Measurements from ENCODE around the gene GCNA. TPM values are rescaled to one million over a fixed set of nuclear protein-coding genes. Genes with fewer than 3 reads are reported as not detected.

Gene GCNA, protein sequence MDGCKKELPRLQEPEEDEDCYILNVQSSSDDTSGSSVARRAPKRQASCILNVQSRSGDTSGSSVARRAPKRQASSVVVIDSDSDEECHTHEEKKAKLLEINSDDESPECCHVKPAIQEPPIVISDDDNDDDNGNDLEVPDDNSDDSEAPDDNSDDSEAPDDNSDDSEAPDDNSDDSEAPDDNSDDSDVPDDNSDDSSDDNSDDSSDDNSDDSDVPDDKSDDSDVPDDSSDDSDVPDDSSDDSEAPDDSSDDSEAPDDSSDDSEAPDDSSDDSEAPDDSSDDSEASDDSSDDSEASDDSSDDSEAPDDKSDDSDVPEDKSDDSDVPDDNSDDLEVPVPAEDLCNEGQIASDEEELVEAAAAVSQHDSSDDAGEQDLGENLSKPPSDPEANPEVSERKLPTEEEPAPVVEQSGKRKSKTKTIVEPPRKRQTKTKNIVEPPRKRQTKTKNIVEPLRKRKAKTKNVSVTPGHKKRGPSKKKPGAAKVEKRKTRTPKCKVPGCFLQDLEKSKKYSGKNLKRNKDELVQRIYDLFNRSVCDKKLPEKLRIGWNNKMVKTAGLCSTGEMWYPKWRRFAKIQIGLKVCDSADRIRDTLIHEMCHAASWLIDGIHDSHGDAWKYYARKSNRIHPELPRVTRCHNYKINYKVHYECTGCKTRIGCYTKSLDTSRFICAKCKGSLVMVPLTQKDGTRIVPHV
- 10 to 100 TPM in 1 of 4 donors, 1 to 10 TPM in 3; 3.0 to 15.7 (median 4.9) TPM for total RNA-seq

DNA sequence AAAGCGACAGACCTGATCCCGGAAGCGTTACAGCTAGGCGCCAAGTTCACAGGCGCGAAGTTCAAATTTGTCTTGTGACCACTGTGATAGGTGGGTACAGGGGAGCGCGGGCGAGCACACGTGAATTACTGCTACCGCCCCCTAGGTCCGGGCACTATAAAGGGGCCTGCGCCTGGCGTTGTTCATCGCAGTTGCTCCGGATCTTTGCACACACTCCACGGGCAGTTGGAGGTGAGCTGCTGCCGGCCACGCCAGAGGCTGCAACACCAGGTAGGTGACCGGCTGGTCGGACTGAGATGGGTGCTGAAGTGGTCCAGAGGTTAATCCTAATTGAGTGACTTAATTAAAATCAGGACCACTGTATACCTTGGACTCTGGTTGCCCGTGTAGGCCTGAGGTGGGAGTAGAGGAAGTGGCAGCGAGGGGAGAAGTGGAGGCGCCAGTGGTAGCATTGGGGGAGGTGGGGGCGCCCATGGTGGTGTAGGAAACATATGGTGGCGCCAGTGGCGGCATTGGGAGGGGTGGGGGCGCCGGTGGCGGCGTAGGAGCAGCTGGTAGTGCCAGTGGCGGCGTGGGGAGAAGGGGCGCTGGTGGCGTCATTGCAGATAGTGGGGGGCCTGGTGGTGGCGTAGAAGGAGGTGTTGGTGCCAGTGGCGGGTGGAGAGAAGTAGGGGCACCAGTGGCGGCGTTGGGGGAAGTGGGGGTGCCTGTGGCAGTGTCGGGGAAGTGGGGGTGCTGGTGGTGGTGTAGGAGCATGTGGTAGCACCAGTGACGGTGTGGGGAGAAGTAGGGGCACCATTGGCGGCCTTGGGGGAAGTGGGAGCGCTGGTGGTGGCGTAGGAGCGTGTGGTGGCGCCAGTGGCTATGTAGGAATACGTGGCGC lies at the start of gene GCNA:
Gene GCNA (plus strand): TSS at position 185 of the 883 bp plus-strand sequence. CDS start 2,385 bp downstream, outside the sequence.
- H3K27me3 ChIP-seq: no peaks in the 10 kb centered on the region
- H3K27ac ChIP-seq: no peak within 1 kb of the TSS
- H3K36me3 ChIP-seq: peaks cover 0 to 25% (median 0%) of the 10 kb centered on the region in 3 donors
- no peak for DNase-seq
- no peak within 1 kb of the TSS for H3K4me3 ChIP-seq
- TF ChIP-seq POLR2A (IDR thresholded peaks at IDR 0.05): no peak
- TF ChIP-seq, protein P1, sequence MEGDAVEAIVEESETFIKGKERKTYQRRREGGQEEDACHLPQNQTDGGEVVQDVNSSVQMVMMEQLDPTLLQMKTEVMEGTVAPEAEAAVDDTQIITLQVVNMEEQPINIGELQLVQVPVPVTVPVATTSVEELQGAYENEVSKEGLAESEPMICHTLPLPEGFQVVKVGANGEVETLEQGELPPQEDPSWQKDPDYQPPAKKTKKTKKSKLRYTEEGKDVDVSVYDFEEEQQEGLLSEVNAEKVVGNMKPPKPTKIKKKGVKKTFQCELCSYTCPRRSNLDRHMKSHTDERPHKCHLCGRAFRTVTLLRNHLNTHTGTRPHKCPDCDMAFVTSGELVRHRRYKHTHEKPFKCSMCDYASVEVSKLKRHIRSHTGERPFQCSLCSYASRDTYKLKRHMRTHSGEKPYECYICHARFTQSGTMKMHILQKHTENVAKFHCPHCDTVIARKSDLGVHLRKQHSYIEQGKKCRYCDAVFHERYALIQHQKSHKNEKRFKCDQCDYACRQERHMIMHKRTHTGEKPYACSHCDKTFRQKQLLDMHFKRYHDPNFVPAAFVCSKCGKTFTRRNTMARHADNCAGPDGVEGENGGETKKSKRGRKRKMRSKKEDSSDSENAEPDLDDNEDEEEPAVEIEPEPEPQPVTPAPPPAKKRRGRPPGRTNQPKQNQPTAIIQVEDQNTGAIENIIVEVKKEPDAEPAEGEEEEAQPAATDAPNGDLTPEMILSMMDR (IDR thresholded peaks at IDR 0.05): no peak
- no peaks in the 10 kb centered on the region for H3K9me3 ChIP-seq
- H3K4me1 ChIP-seq: no peaks in the 10 kb centered on the region

DNA sequence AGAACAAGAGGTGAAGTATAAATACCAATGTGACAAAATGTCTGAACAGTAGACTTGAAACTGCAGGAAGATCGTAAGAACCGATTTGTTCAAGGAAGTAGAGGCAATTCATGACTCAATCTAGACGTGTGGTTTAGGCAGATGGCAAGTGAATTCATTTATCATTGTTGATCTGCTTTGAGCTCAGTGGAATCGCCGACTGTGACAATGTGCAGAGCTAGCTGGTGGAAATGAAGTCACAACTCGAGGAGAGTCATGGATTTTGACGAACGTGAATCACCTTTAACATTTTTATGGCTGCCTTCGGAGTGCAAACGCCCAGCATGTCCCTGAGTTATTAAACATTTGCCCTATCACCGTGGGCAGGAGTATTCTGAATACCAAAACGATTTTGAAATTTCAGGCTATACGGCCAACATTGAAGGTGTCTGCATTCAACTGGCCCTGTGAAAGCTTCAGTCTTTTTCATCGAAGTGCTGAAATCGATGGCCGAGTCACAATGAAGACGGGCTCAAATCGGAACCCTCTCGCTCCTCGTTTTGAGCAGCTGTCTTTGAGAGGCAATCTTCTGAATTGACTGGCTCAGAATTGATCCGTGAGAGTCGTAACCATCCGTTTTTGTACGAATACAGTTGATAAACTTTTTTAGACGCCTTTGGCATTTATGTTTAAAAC lies 46.0 kb upstream of the GCNA start:
- TF ChIP-seq POLR2A (IDR thresholded peaks at IDR 0.05): peak; percentile 25 to 61
- TF ChIP-seq, protein P1 (IDR thresholded peaks at IDR 0.05): no peak
- Histone ChIP-seq H3K9me3 (no peaks in the 10 kb centered on the region), H3K36me3 (no peaks in the 10 kb centered on the region), H3K4me1 (peaks cover 0 to 5% (median 0%) of the 10 kb centered on the region in 4 donors), H3K27ac (peak overlapping the region; percentile 85 to 91 (median 90)), H3K27me3 (no peaks in the 10 kb centered on the region), H3K4me3 (peak overlapping the region; percentile 62 to 77 (median 68))
- DNase-seq: peak; percentile 43 to 76 (median 43)

DNA sequence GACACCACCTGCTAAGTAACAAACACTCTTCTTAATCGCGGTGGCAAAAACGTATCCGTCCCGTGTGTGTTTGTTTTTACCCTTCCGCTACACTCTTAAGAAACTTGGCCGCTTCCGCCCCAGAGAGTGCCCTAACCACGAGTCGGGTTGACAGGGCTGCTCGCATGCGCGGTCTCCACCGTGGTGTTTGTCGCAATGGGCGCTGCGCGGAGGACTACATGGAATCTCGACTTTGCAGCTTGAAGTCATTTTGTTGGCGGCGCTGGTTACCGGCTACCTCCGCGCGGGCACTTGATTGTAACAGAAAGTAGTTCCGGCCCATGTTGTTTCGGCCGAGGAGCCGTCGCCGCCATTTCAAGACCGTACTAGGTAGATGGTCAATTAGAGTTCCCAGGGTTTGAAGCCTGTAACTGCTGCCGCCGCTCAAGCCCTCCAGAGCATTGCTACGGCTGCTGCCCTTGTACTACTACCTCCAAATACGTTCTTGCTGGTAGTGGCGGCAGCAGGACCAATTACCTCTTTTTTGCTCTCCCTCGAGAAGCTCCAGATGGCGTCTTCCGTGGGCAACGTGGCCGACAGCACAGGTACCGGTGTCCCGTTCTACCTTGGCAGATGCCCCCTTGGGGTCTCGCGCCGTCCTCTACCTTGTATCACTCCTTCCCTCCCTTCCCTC lies 45.3 kb upstream of the GCNA start, which contains the start of gene OGT:
Gene OGT (plus strand): TSS at position 352 of the 673 bp plus-strand sequence. CDS start 196 bp downstream, at position 548.
- no peaks in the 10 kb centered on the region for H3K36me3 ChIP-seq
- TF ChIP-seq, protein P1 (IDR thresholded peaks at IDR 0.05): no peak
- peak; percentile 62 to 78 for TF ChIP-seq POLR2A (IDR thresholded peaks at IDR 0.05)
- H3K9me3 ChIP-seq: no peaks in the 10 kb centered on the region
- no peaks in the 10 kb centered on the region for H3K27me3 ChIP-seq
- peaks cover 0 to 5% (median 0%) of the 10 kb centered on the region in 4 donors for H3K4me1 ChIP-seq
- H3K4me3 ChIP-seq: peak within 1 kb of the TSS; percentile 62 to 77 (median 68)
- H3K27ac ChIP-seq: peak within 1 kb of the TSS; percentile 85 to 91 (median 90)
- DNase-seq: peak; percentile 91 to 98 (median 93)

DNA sequence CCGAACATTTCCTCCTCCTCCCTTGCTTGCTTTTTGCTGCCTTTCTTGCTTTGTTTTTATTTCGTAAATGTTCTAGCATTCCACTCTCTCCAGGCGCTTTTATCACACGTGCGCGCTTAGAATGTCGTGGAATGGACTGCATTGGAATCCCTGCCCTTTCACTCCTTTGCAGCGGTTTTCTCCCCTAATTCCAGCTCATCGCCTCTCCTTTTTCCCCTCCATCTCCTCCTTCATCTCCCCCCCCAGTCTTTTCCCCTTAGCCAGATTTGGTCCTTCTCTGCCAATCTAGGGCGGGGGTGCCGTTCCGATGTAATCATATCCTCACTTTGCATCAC lies 44.8 kb upstream of the GCNA start:
- DNase-seq: no peak
- Histone ChIP-seq H3K9me3 (no peaks in the 10 kb centered on the region), H3K4me3 (peak overlapping the region; percentile 62 to 77 (median 68)), H3K27me3 (no peaks in the 10 kb centered on the region), H3K27ac (peak overlapping the region; percentile 85 to 91 (median 90)), H3K36me3 (no peaks in the 10 kb centered on the region), H3K4me1 (peaks cover 0 to 5% (median 0%) of the 10 kb centered on the region in 4 donors)
- TF ChIP-seq, protein P1 (IDR thresholded peaks at IDR 0.05): no peak
- no peak for TF ChIP-seq POLR2A (IDR thresholded peaks at IDR 0.05)
